GM21723 (cell line): Measurements from ENCODE around the gene LGR4.
"Not testable (repeated sequence)": the region's sequence is repeated elsewhere in the genome, so short reads cannot be mapped to it uniquely, and the experiment has no call there.

ENCODE experiments used
- ATAC-seq: cut with Tn5 transposase; IDR thresholded peaks from one replicate; pipeline ENCODE4 v1.9.1; 2021; ENCODE audit warnings: mild to moderate bottlenecking, moderate library complexity; ENCODE audit not compliant: unreplicated experiment

LGR4 gene

GRCh38 chr11:27355575-27356104, 117.0 kb downstream of the LGR4 start:
- ATAC-seq = no peak

GRCh38 chr11:27354359-27354965, 118.1 kb downstream of the LGR4 start:
- no peak for ATAC-seq

GRCh38 chr11:27353593-27354358, 118.8 kb downstream of the LGR4 start:
- no peak for ATAC-seq

GRCh38 chr11:27352781-27353180, 119.8 kb downstream of the LGR4 start:
- no peak for ATAC-seq

- no peak for ATAC-seq
Observed at GRCh38 chr11:27350511-27350910, 122.1 kb downstream of the LGR4 start.

GRCh38 chr11:27349919-27350318, 122.7 kb downstream of the LGR4 start:
- no peak for ATAC-seq

GRCh38 chr11:27348340-27348873, 124.2 kb downstream of the LGR4 start:
- no peak for ATAC-seq

GRCh38 chr11:27347359-27348339, 124.9 kb downstream of the LGR4 start:
- ATAC-seq = no peak

- no peak for ATAC-seq
Observed at GRCh38 chr11:27339941-27340340, 132.6 kb downstream of the LGR4 start.

GRCh38 chr11:27334764-27335163, 137.8 kb downstream of the LGR4 start:
- ATAC-seq = not testable (repeated sequence)

- ATAC-seq = no peak
Observed at GRCh38 chr11:27331981-27332380, 140.6 kb downstream of the LGR4 start.

GRCh38 chr11:27330633-27331270, 141.8 kb downstream of the LGR4 start:
- ATAC-seq = no peak

- no peak for ATAC-seq
Observed at GRCh38 chr11:27329867-27330632, 142.5 kb downstream of the LGR4 start.

- ATAC-seq = no peak
Observed at GRCh38 chr11:27328614-27329013, 144.0 kb downstream of the LGR4 start.

- not testable (repeated sequence) for ATAC-seq
Observed at GRCh38 chr11:27327064-27327463, 145.5 kb downstream of the LGR4 start.

- not testable (repeated sequence) for ATAC-seq
Observed at GRCh38 chr11:27322196-27322595, 150.4 kb downstream of the LGR4 start.

- not testable (repeated sequence) for ATAC-seq
Observed at GRCh38 chr11:27321340-27321739, 151.2 kb downstream of the LGR4 start.

GRCh38 chr11:27319072-27319471, 153.5 kb downstream of the LGR4 start:
- peak; percentile 98 for ATAC-seq

- ATAC-seq = no peak
Observed at GRCh38 chr11:27317751-27318150, 154.8 kb downstream of the LGR4 start.
